Endothelial cell (in vitro differentiated cells): ENCODE data around the gene DUSP19. TPM values are rescaled to one million over a fixed set of nuclear protein-coding genes. Genes with fewer than 3 reads are reported as not detected.
A peak's percentile ranks its signal among the peaks of the same experiment; 100 is the strongest.

Experiments used
- DNase-seq: peaks from one replicate; pipeline ENCODE4 v3.0.0; 2021; ENCODE audit warnings: low spot score
- H3K27ac Mint-ChIP-seq: one replicate; pipeline ENCODE4 v1.8.0; 2021; ENCODE audit warnings: mixed read lengths, inconsistent platforms; ENCODE audit not compliant: unreplicated experiment
- H3K27me3 Mint-ChIP-seq: one replicate; pipeline ENCODE4 v1.8.0; 2021; ENCODE audit warnings: mild to moderate bottlenecking, moderate library complexity, mixed read lengths, inconsistent platforms; ENCODE audit not compliant: unreplicated experiment
- H3K36me3 Mint-ChIP-seq: one replicate; pipeline ENCODE4 v1.8.0; 2021; ENCODE audit warnings: mild to moderate bottlenecking, low read depth, mixed read lengths, inconsistent platforms; ENCODE audit not compliant: unreplicated experiment
- H3K4me1 Mint-ChIP-seq: one replicate; pipeline ENCODE4 v1.8.0; 2021; ENCODE audit warnings: mild to moderate bottlenecking, mixed read lengths, inconsistent platforms; ENCODE audit not compliant: unreplicated experiment
- H3K4me3 Mint-ChIP-seq: one replicate; pipeline ENCODE4 v1.8.0; 2021; ENCODE audit warnings: mild to moderate bottlenecking, mixed read lengths, inconsistent platforms; ENCODE audit not compliant: unreplicated experiment
- H3K9me3 Mint-ChIP-seq: one replicate; pipeline ENCODE4 v1.8.0; 2021; ENCODE audit warnings: mixed read lengths, inconsistent platforms; ENCODE audit not compliant: unreplicated experiment
- total RNA-seq: library from RNA; stranded (reverse); fragmentation: NEBNext Ultra II Directional; extraction: Animal tissue kit (Norgen Biotek cat#: 25700); gene quantifications from one replicate; pipeline ENCODE4 v1.2.1, GENCODE V29; 2021; ENCODE audit not compliant: unreplicated experiment
- TF ChIP-seq, protein P1 (sequence below): fragments of 200-600 bp; sonication (generic); IDR thresholded peaks from one replicate; pipeline ENCODE4 v1.5.0; 2021; ENCODE audit warnings: antibody characterized with exemption; ENCODE audit not compliant: unreplicated experiment

Gene DUSP19
- total RNA-seq, 1 donor from 2014 or later: 2.4 TPM

- H3K36me3 Mint-ChIP-seq: no peaks in the 10 kb centered on the region
- H3K27ac Mint-ChIP-seq: peak overlapping the region; percentile 93
- no peaks in the 10 kb centered on the region for H3K9me3 Mint-ChIP-seq
- H3K4me1 Mint-ChIP-seq: peaks cover 7% of the 10 kb centered on the region
- H3K27me3 Mint-ChIP-seq: peaks cover 3% of the 10 kb centered on the region
- peak overlapping the region; percentile 92 for H3K4me3 Mint-ChIP-seq
- TF ChIP-seq, protein P1, sequence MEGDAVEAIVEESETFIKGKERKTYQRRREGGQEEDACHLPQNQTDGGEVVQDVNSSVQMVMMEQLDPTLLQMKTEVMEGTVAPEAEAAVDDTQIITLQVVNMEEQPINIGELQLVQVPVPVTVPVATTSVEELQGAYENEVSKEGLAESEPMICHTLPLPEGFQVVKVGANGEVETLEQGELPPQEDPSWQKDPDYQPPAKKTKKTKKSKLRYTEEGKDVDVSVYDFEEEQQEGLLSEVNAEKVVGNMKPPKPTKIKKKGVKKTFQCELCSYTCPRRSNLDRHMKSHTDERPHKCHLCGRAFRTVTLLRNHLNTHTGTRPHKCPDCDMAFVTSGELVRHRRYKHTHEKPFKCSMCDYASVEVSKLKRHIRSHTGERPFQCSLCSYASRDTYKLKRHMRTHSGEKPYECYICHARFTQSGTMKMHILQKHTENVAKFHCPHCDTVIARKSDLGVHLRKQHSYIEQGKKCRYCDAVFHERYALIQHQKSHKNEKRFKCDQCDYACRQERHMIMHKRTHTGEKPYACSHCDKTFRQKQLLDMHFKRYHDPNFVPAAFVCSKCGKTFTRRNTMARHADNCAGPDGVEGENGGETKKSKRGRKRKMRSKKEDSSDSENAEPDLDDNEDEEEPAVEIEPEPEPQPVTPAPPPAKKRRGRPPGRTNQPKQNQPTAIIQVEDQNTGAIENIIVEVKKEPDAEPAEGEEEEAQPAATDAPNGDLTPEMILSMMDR: no peak
- no peak for DNase-seq
Observed at GRCh38 chr2:183079139-183079775, 710 bp downstream of the DUSP19 start.

GRCh38 chr2:183081911-183082310 lies 3.4 kb downstream of the DUSP19 start:
- Mint-ChIP-seq H3K27ac (no peak overlapping the region), H3K27me3 (peaks cover 3% of the 10 kb centered on the region), H3K4me3 (no peak overlapping the region), H3K36me3 (no peaks in the 10 kb centered on the region), H3K9me3 (no peaks in the 10 kb centered on the region), H3K4me1 (peaks cover 7% of the 10 kb centered on the region)
- DNase-seq: no peak
- TF ChIP-seq, protein P1: no peak

DNA sequence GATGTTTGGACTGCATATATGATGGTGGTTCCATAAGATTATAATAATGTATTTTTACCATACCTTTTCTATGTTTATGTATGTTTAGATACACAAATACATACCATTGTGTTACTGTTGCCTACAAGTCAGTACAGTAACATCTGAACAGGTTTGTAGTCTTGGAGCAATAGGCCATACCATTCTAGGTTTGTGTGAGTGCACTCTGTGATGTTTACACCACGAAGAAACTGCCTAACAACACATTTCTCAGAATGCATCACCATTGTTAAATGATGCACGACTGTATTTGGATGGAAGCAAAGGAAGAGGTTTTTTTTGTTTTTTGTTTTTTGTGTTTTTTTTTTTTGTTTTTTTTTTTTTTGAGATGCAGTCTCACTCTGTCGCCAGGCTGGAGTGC lies 9.5 kb downstream of the DUSP19 start:
- TF ChIP-seq, protein P1: no peak
- DNase-seq: no peak
- Mint-ChIP-seq H3K27me3 (no peaks in the 10 kb centered on the region), H3K27ac (no peak overlapping the region), H3K9me3 (no peaks in the 10 kb centered on the region), H3K4me1 (no peaks in the 10 kb centered on the region), H3K4me3 (no peak overlapping the region), H3K36me3 (peaks cover 4% of the 10 kb centered on the region)

DNA sequence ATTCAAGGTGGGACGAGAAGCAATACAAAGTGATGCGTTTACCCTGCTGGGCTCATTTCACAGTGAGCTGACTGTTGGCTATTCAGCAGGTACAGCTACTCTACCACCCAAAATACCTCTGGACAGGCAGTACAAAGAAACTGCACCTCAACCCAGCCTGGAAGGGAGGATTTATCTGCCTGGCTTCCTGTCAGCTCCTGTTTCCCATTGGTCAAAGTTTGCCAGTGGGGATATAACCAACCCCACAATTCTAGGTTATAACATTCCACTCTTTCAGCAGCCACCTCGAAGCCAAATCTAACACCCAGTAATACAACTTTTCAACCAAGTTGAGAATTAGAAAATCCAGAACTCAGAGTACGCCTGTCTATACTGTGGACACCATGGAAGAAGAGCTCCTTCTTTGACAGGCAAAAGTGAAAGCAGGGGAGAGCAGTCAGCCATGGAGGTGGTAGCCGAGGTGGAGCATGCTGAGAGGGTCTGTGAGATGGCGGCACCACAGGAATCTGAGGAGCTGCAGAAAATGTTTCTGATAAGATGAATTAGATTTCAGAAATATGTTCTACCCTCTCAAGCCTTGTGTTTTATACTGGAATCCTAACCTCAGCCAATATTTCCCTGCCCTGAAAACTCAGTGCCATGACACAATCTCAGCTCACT lies 10.8 kb downstream of the DUSP19 start:
- TF ChIP-seq, protein P1: no peak
- no peaks in the 10 kb centered on the region for H3K4me1 Mint-ChIP-seq
- DNase-seq: no peak
- H3K27me3 Mint-ChIP-seq: no peaks in the 10 kb centered on the region
- no peak overlapping the region for H3K4me3 Mint-ChIP-seq
- H3K36me3 Mint-ChIP-seq: peaks cover 4% of the 10 kb centered on the region
- no peaks in the 10 kb centered on the region for H3K9me3 Mint-ChIP-seq
- no peak overlapping the region for H3K27ac Mint-ChIP-seq

DNA sequence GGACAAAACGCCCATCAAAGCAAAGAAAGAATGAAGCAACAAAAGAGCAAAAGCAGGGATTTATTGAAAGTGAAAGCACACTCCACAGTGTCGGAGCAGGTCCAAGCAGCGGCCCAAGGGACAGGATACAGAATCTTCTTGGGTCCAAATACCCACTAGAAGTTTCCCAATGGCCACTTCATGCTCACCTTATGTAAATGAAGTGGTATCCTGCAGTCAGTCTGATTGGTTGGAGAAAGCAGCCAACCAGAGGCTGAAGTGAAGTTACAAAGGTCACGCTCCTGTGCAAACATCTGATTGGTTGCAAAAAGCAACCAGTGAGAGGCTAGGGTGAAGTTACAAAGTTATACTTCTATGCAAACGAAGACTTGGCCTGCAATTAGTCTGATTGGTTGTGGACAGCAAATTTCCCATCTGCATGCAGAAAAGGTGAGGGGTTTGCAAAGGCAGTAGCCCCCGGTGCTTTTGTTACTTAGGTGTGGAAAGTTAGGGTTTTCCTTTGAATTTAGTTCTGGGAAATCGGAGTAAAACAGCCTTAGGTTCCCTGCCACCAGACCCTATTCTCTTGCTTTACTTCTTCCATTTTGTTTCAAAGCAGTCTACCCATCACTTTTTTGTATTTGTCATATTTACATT lies 12.9 kb downstream of the DUSP19 start:
- no peak overlapping the region for H3K27ac Mint-ChIP-seq
- H3K4me1 Mint-ChIP-seq: no peaks in the 10 kb centered on the region
- TF ChIP-seq, protein P1: no peak

More for the DNA sequence above, 12.9 kb downstream of the DUSP19 start:
- Mint-ChIP-seq H3K27me3 (no peaks in the 10 kb centered on the region), H3K4me3 (no peak overlapping the region), H3K36me3 (peaks cover 4% of the 10 kb centered on the region), H3K9me3 (no peaks in the 10 kb centered on the region)
- no peak for DNase-seq
